Heart right ventricle (tissue), 16 donors: Measurements from ENCODE around the gene KIF25. TPM values are rescaled to one million over a fixed set of nuclear protein-coding genes. Genes with fewer than 3 reads are reported as not detected.

Source experiments
- ATAC-seq, 8 donors: fragments of 200-7000 bp; cut with Tn5 transposase; one replicate each; pipeline ENCODE4 v1.9.1; 2020; ENCODE audit warnings: mild to moderate bottlenecking in 8 of 8, moderate library complexity in 8 of 8, moderate number of reproducible peaks in 1 of 8
- DNase-seq, 2 donors: peaks; one replicate each; pipeline ENCODE4 v3.0.0-alpha.2; 2020
- H3K27ac ChIP-seq, 10 donors: fragments of 200-600 bp; sonication (generic) in 2 of 10; one replicate each; pipeline versions ENCODE4 v1.5.0 to v1.8.0; 2020 to 2022; ENCODE audit warnings: mild to moderate bottlenecking in 3 of 10
- H3K27me3 ChIP-seq, 7 donors: fragments of 200-600 bp; one replicate each; pipeline ENCODE4 v1.8.0; 2021 to 2022; ENCODE audit warnings: mild to moderate bottlenecking in 2 of 7
- H3K36me3 ChIP-seq, 9 donors: fragments of 200-600 bp; sonication (generic) in 1 of 9; one replicate each; pipeline versions ENCODE4 v1.5.0 to v1.8.0; 2020 to 2022; ENCODE audit warnings: mild to moderate bottlenecking in 2 of 9
- H3K4me1 ChIP-seq, 9 donors: fragments of 200-600 bp; sonication (generic) in 1 of 9; one replicate each; pipeline versions ENCODE4 v1.5.0 to v1.8.0; 2020 to 2022; ENCODE audit warnings: mild to moderate bottlenecking in 4 of 9
- H3K4me3 ChIP-seq, 10 donors: fragments of 200-600 bp; sonication (generic) in 2 of 10; one replicate each; pipeline versions ENCODE4 v1.5.0 to v1.8.0; 2020 to 2022; ENCODE audit warnings: mild to moderate bottlenecking in 7 of 10, moderate library complexity in 2 of 10
- H3K9me3 ChIP-seq, 11 donors: fragments of 200-600 bp in 10 of 11; sonication (generic) in 2 of 11; one replicate each; pipeline versions ENCODE4 v1.5.0 to v1.8.0; 2013 to 2022; ENCODE audit warnings: mild to moderate bottlenecking in 2 of 11, control low read depth in 1 of 11, moderate library complexity in 1 of 11
- CTCF ChIP-seq, 9 donors: fragments of 200-600 bp; sonication (generic) in 2 of 9; IDR thresholded peaks; one replicate each; pipeline versions ENCODE4 v1.5.0 to v1.8.0; 2021 to 2022; ENCODE audit warnings: antibody characterized with exemption in 9 of 9, mild to moderate bottlenecking in 5 of 9, moderate library complexity in 1 of 9
- WGBS, 2 donors: extraction: QIAGEN DNeasy Blood & Tissue Kit; methylation state at CpG; one replicate each; pipeline ENCODE4 v1.1.7; 2013; ENCODE audit warnings: inconsistent platforms in 1 of 2; 5-methylcytosine and 5-hydroxymethylcytosine counted together
- intact Hi-C, 10 donors: fragments of 100-400 bp; cut with DNase I; formaldehyde crosslinking; loops; one replicate each; pipeline versions ENCODE4 v1.11.1 to v1.14.2; 2022
- polyA plus RNA-seq, 2 donors: library from polyadenylated mRNA; stranded (reverse); fragments of 200-250 nt; gene quantifications; one replicate each; pipeline ENCODE4 v1.2.3, GENCODE V29; 2013
- total RNA-seq, 10 donors: library from RNA; stranded (reverse); fragmentation: NEBNext Ultra II Directional in 3 of 10; extraction: Animal tissue kit (Norgen Biotek cat#: 25700) in 3 of 10; gene quantifications; one replicate each; pipeline versions ENCODE4 v1.2.1 to v1.2.4, GENCODE V29; 2021 to 2023
- donor health status: Arrhythmogenic right ventricular cardiomyopathy.
- donor health status: ischemic (EF 13 %, LVEDD 7.1; RV severe dilation, severe dysfunction).
- donor health status: healthy with polysubstance abuse.
- donor health status: DM: no; HTN: yes; CAD: no.
- donor health status: DM: no; HTN: no; CAD: no.
- donor health status: ischemic (EF 25% LVEDD 6.9; RV normal size, moderate dysfunction).
- donor health status: ischemic (EF 25% LVEDD 5.7; RV mildly dilated, moderate dysfunction).
- donor health status: healthy.
- donor health status: DM: yes; HTN: yes; CAD: no.
- donor health status: Ischemic cardiomyopathy.
- donor health status: ischemic (EF 35%, LVEDD 5.7; RV mildly dilated, moderate dysfunction).
- donor health status: nonischemic (EF 11% LVEDD 7.7; RV severe dilation, severe dysfunction).
- donor health status: DM: yes; HTN: yes; CAD: no.
- donor health status: PGD.
- donor health status: ischemic (EF 29% LVEDD 5.4; RV normal size, mild dysfunction).
- donor health status: nonischemic (EF 23%, LVEDD 6.1; RV moderate dilation, normal function).

KIF25 gene
- total and polyA plus RNA-seq, 12 donors: 0.18 to 0.95 (median 0.39) TPM; not detected in 4

- Histone ChIP-seq H3K4me3 (no peak overlapping the region), H3K27me3 (no peaks in the 10 kb centered on the region), H3K36me3 (peaks cover 0 to 72% (median 14%) of the 10 kb centered on the region in 9 donors), H3K27ac (peak overlapping the region in 2 of 10 donors; percentile 9 to 44), H3K4me1 (peaks cover 5 to 74% (median 33%) of the 10 kb centered on the region in 9 donors), H3K9me3 (no peaks in the 10 kb centered on the region)
- ATAC-seq (peak in 2 of 8 donors; percentile 53 to 57), DNase-seq (no peak)
- no peak for TF ChIP-seq CTCF (IDR thresholded peaks at IDR 0.05)
- intact Hi-C loops: no loop called here
- WGBS, 2 donors: 39 to 48% methylated on average over 5 of the region's 5 CpGs
Measured at GRCh38 chr6:167962711-167963110, 34.8 kb upstream of the KIF25 start.

- DNase-seq: no peak
- Histone ChIP-seq H3K27me3 (no peaks in the 10 kb centered on the region), H3K27ac (peak overlapping the region in 7 of 10 donors; percentile 2 to 65 (median 35)), H3K4me3 (no peak overlapping the region), H3K9me3 (no peaks in the 10 kb centered on the region), H3K36me3 (peaks cover 0 to 76% (median 19%) of the 10 kb centered on the region in 9 donors), H3K4me1 (peaks cover 5 to 72% (median 28%) of the 10 kb centered on the region in 9 donors)
- WGBS, 2 donors: 92 to 95% methylated on average over 8 of the region's 8 CpGs
- ATAC-seq: no peak
- TF ChIP-seq CTCF (IDR thresholded peaks at IDR 0.05): no peak
- intact Hi-C loops: no loop called here
Measured at GRCh38 chr6:167963589-167964057, 33.8 kb upstream of the KIF25 start.

- peak in 1 of 2 donors; percentile 36 for DNase-seq
- Histone ChIP-seq H3K4me3 (peak overlapping the region in 3 of 10 donors; percentile 2 to 13 (median 8)), H3K27me3 (no peaks in the 10 kb centered on the region), H3K4me1 (peaks cover 5 to 69% (median 21%) of the 10 kb centered on the region in 9 donors), H3K27ac (peak overlapping the region; percentile 45 to 80 (median 74)), H3K9me3 (no peaks in the 10 kb centered on the region), H3K36me3 (peaks cover 0 to 98% (median 31%) of the 10 kb centered on the region in 9 donors)
- peak; percentile 30 to 59 (median 44) for ATAC-seq
- no peak for TF ChIP-seq CTCF (IDR thresholded peaks at IDR 0.05)
- intact Hi-C loops: loop anchor here in 2 of 10 donors (2.0 to 5.0 kb wide), 2 partner anchors 31 to 71 kb away; no protein-coding TSS in a partner anchor
- 66 to 72% methylated on average over 39 of the region's 39 CpGs for WGBS, 2 donors
Measured at GRCh38 chr6:167965592-167966539, 31.6 kb upstream of the KIF25 start.

GRCh38 chr6:167966540-167966905, 30.9 kb upstream of the KIF25 start:
- Histone ChIP-seq H3K36me3 (peaks cover 0 to 99% (median 31%) of the 10 kb centered on the region in 9 donors), H3K4me1 (peaks cover 5 to 62% (median 21%) of the 10 kb centered on the region in 9 donors), H3K9me3 (no peaks in the 10 kb centered on the region), H3K4me3 (no peak overlapping the region), H3K27ac (peak overlapping the region; percentile 29 to 80 (median 69)), H3K27me3 (no peaks in the 10 kb centered on the region)
- WGBS, 2 donors: 64 to 69% methylated on average over 8 of the region's 8 CpGs
- ATAC-seq (peak in 5 of 8 donors; percentile 10 to 64 (median 44)), DNase-seq (no peak)
- TF ChIP-seq CTCF (IDR thresholded peaks at IDR 0.05): no peak
- intact Hi-C loops: loop anchor here in 2 of 10 donors (2.0 to 5.0 kb wide), 2 partner anchors 32 to 71 kb away; no protein-coding TSS in a partner anchor
